ENCODE data around the gene RDH5. TPM values are rescaled to one million over a fixed set of nuclear protein-coding genes. Genes with fewer than 3 reads are reported as not detected.
"Not testable (repeated sequence)": the region's sequence is repeated elsewhere in the genome, so short reads cannot be mapped to it uniquely, and the experiment has no call there.

The RDH5 gene
- total RNA-seq, 3 donors from 2014 or later: 18.9 to 90.9 (median 21.6) TPM

DNA sequence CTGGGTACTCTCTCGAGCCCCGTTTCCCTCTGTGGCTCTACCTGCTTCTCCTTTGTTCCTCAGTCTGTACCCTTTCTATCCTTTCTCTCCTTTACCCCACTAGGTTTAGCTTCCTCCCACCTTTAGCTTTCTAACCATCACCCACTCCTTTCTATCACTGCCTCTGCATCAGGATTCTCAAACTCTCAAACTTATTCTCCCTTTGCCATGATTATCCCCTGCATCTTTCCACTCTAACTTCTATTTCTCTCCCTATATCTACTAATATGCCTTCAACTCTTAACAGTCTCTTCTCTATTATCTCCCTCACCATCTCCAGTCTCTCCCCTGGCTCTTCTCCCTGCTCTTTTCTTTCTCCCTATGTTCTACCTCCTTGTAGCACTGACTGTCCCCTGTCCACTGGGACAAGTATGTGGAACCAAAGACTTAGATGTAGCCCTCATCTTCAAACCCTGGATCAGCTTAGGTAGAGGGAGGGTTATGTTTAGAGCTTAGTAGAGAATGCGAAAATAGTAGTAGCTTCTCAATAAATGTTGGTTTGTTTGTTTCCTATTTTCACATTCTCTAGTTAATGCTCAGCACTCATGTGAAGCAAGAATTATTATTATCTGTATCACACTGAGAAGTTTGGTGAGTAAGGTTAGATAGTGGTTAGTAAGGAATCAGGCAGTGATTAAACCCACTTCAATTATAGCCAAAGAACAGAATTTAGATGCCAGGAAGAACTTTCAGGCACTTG lies 26.1 kb downstream of the RDH5 start:
- H3K4me3 ChIP-seq: peak overlapping the region in 1 of 3 donors; percentile 48
- no peak for TF ChIP-seq POLR2A (IDR thresholded peaks at IDR 0.05)
- no peak for TF ChIP-seq POLR2AphosphoS5 (IDR thresholded peaks at IDR 0.05)
- TF ChIP-seq, protein P1, sequence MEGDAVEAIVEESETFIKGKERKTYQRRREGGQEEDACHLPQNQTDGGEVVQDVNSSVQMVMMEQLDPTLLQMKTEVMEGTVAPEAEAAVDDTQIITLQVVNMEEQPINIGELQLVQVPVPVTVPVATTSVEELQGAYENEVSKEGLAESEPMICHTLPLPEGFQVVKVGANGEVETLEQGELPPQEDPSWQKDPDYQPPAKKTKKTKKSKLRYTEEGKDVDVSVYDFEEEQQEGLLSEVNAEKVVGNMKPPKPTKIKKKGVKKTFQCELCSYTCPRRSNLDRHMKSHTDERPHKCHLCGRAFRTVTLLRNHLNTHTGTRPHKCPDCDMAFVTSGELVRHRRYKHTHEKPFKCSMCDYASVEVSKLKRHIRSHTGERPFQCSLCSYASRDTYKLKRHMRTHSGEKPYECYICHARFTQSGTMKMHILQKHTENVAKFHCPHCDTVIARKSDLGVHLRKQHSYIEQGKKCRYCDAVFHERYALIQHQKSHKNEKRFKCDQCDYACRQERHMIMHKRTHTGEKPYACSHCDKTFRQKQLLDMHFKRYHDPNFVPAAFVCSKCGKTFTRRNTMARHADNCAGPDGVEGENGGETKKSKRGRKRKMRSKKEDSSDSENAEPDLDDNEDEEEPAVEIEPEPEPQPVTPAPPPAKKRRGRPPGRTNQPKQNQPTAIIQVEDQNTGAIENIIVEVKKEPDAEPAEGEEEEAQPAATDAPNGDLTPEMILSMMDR (IDR thresholded peaks at IDR 0.05): no peak
- DNase-seq (ENCODE audit: low spot score in 2 of 2): no peak
- H3K4me1 ChIP-seq: peaks cover 3 to 4% of the 10 kb centered on the region in 2 donors
- intact Hi-C loops (cut with DNase I; ENCODE audit: low total_unique reads): no loop called here
- H3K36me3 ChIP-seq: no peaks in the 10 kb centered on the region
- H3K27me3 ChIP-seq: no peaks in the 10 kb centered on the region
- no peaks in the 10 kb centered on the region for H3K9me3 ChIP-seq
- H3K27ac ChIP-seq: peak overlapping the region; percentile 55 to 72

- H3K27me3 ChIP-seq: no peaks in the 10 kb centered on the region
Measured at GRCh38 chr12:55746913-55747231, 26.7 kb downstream of the RDH5 start.

DNA sequence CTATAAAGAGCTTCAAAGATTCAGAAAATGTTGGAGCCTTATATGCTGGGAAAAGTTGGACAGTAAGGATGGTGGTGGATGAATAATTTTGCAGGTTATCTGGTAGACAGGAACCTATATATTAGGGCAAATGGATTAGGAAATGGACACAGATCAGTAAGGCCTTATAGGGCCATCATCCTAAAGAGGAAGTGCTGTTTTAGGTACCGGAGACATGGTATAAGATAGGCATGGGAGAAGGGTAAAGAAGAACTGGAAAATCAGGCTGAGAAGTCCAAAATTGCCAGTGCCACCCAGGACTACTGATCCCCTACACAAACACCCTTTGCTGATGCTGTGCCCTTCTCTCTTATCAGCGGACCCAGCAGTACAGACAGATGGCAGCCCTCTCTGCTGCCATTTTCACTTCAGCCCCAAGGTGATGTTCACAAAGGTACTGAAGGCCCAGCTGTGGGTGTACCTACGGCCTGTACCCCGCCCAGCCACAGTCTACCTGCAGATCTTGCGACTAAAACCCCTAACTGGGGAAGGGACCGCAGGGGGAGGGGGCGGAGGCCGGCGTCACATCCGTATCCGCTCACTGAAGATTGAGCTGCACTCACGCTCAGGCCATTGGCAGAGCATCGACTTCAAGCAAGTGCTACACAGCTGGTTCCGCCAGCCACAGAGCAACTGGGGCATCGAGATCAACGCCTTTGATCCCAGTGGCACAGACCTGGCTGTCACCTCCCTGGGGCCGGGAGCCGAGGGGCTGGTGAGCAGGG lies 28.2 kb downstream of the RDH5 start:
- intact Hi-C loops (cut with DNase I; ENCODE audit: low total_unique reads): no loop called here
- Histone ChIP-seq H3K4me3 (no peak overlapping the region), H3K9me3 (no peaks in the 10 kb centered on the region), H3K4me1 (peaks cover 0 to 4% of the 10 kb centered on the region in 2 donors), H3K27me3 (no peaks in the 10 kb centered on the region), H3K36me3 (peaks cover 3% of the 10 kb centered on the region), H3K27ac (no peak overlapping the region)
- DNase-seq (ENCODE audit: low spot score in 2 of 2): no peak
- TF ChIP-seq POLR2A (IDR thresholded peaks at IDR 0.05) (no peak), POLR2AphosphoS5 (IDR thresholded peaks at IDR 0.05) (no peak)
- TF ChIP-seq, protein P1 (IDR thresholded peaks at IDR 0.05): no peak

More at GRCh38 chr12:55746913-55747231, 26.7 kb downstream of the RDH5 start:
- Histone ChIP-seq H3K27ac (no peak overlapping the region), H3K36me3 (no peaks in the 10 kb centered on the region), H3K9me3 (no peaks in the 10 kb centered on the region), H3K4me1 (peaks cover 3 to 4% of the 10 kb centered on the region in 2 donors), H3K4me3 (no peak overlapping the region)
- DNase-seq (ENCODE audit: low spot score in 2 of 2): no peak
- intact Hi-C loops (cut with DNase I; ENCODE audit: low total_unique reads): no loop called here
- TF ChIP-seq, protein P1 (IDR thresholded peaks at IDR 0.05): no peak
- TF ChIP-seq POLR2AphosphoS5 (IDR thresholded peaks at IDR 0.05) (no peak), POLR2A (IDR thresholded peaks at IDR 0.05) (no peak)

- Histone ChIP-seq H3K27me3 (no peaks in the 10 kb centered on the region), H3K4me1 (no peaks in the 10 kb centered on the region), H3K27ac (no peak overlapping the region), H3K36me3 (peaks cover 3% of the 10 kb centered on the region), H3K9me3 (no peaks in the 10 kb centered on the region), H3K4me3 (no peak overlapping the region)
- intact Hi-C loops (cut with DNase I; ENCODE audit: low total_unique reads): no loop called here
- TF ChIP-seq POLR2AphosphoS5 (IDR thresholded peaks at IDR 0.05) (no peak), POLR2A (IDR thresholded peaks at IDR 0.05) (no peak)
- TF ChIP-seq, protein P1 (IDR thresholded peaks at IDR 0.05): no peak
- no peak for DNase-seq (ENCODE audit: low spot score in 2 of 2)
Measured at GRCh38 chr12:55755246-55755645, 35.1 kb downstream of the RDH5 start.

- TF ChIP-seq, protein P1 (IDR thresholded peaks at IDR 0.05): no peak
- TF ChIP-seq POLR2AphosphoS5 (IDR thresholded peaks at IDR 0.05) (no peak), POLR2A (IDR thresholded peaks at IDR 0.05) (no peak)
- no peak for DNase-seq (ENCODE audit: low spot score in 2 of 2)
- Histone ChIP-seq H3K27me3 (no peaks in the 10 kb centered on the region), H3K36me3 (peaks cover 3% of the 10 kb centered on the region), H3K4me3 (no peak overlapping the region), H3K4me1 (no peaks in the 10 kb centered on the region), H3K27ac (no peak overlapping the region), H3K9me3 (no peaks in the 10 kb centered on the region)
- intact Hi-C loops (cut with DNase I; ENCODE audit: low total_unique reads): no loop called here
Measured at GRCh38 chr12:55757701-55758100, 37.5 kb downstream of the RDH5 start.

- H3K9me3 ChIP-seq; H3K27ac ChIP-seq; H3K4me1 ChIP-seq; H3K36me3 ChIP-seq; DNase-seq (ENCODE audit: low spot score in 2 of 2); intact Hi-C loops (cut with DNase I; ENCODE audit: low total_unique reads); H3K27me3 ChIP-seq; H3K4me3 ChIP-seq: not testable (repeated sequence)
Measured at GRCh38 chr12:55758575-55758974, 38.4 kb downstream of the RDH5 start.
